C4-2B (cell line): ENCODE results near the gene FOXO1.

ENCODE experiments used
- CTCF ChIP-seq: fragments of 450-650 bp; conservative IDR thresholded peaks from 2 replicates; pipeline ENCODE4 v1.5.1; 2017; ENCODE audit warnings: mild to moderate bottlenecking
- ZFX ChIP-seq: fragments of 450-650 bp; IDR thresholded peaks from 2 replicates; pipeline ENCODE4 v1.6.1; 2017

GRCh38 chr13:40632915-40633314 lies 33.5 kb downstream of the FOXO1 start:
- TF ChIP-seq CTCF (no peak), ZFX (no peak)
